Upper lobe of right lung (tissue), 1 donor: Measurements from ENCODE around the gene SRP9. TPM values are rescaled to one million over a fixed set of nuclear protein-coding genes. Genes with fewer than 3 reads are reported as not detected.

Experiments
- ATAC-seq: fragments of 200-7000 bp; cut with Tn5 transposase; one replicate; pipeline ENCODE4 v1.9.1; 2020; ENCODE audit warnings: mild to moderate bottlenecking, moderate library complexity
- DNase-seq: peaks from one replicate; pipeline ENCODE4 v3.0.0-alpha.2; 2020
- H3K27ac ChIP-seq: fragments of 200-600 bp; one replicate; pipeline ENCODE4 v1.8.0; 2022
- H3K27me3 ChIP-seq: fragments of 200-600 bp; one replicate; pipeline ENCODE4 v1.8.0; 2022; ENCODE audit warnings: mild to moderate bottlenecking
- H3K36me3 ChIP-seq: fragments of 200-600 bp; one replicate; pipeline ENCODE4 v1.8.0; 2022
- H3K4me1 ChIP-seq: fragments of 200-600 bp; one replicate; pipeline ENCODE4 v1.8.0; 2022
- H3K4me3 ChIP-seq: fragments of 200-600 bp; one replicate; pipeline ENCODE4 v1.8.0; 2022; ENCODE audit warnings: mild to moderate bottlenecking
- H3K9me3 ChIP-seq: fragments of 200-600 bp; one replicate; pipeline ENCODE4 v1.8.0; 2022
- CTCF ChIP-seq: fragments of 200-600 bp; IDR thresholded peaks from one replicate; pipeline ENCODE4 v1.8.0; 2022; ENCODE audit warnings: antibody characterized with exemption
- intact Hi-C: fragments of 100-400 bp; cut with DNase I; formaldehyde crosslinking; loops from one replicate; pipeline ENCODE4 v1.11.0; 2022
- total RNA-seq: library from RNA; stranded (reverse); fragmentation: NEBNext Ultra II Directional; extraction: Animal tissue kit (Norgen Biotek cat#: 25700); gene quantifications from one replicate; pipeline ENCODE4 v1.2.1, GENCODE V29; 2021
- donor health status: DM: no; HTN: yes; CAD: no; lungs with severe emphysema.

SRP9 gene
- total RNA-seq, 1 donor from 2014 or later, result 157 TPM

GRCh38 chr1:225771661-225772322, 5.8 kb upstream of the SRP9 start:
- H3K4me1 ChIP-seq, result peaks cover 43% of the 10 kb centered on the region
- no peaks in the 10 kb centered on the region for H3K9me3 ChIP-seq
- intact Hi-C loops, result loop anchor here (10.0 kb wide), 1 partner anchor 217 kb away; no protein-coding TSS in a partner anchor
- no peak for ATAC-seq
- no peaks in the 10 kb centered on the region for H3K27me3 ChIP-seq
- no peak overlapping the region for H3K4me3 ChIP-seq
- TF ChIP-seq CTCF, result no peak
- DNase-seq, result no peak
- H3K27ac ChIP-seq, result peak overlapping the region; percentile 8
- no peaks in the 10 kb centered on the region for H3K36me3 ChIP-seq

GRCh38 chr1:225772323-225772768, 5.3 kb upstream of the SRP9 start:
- DNase-seq (peak; percentile 86), ATAC-seq (peak; percentile 97)
- peaks cover 40% of the 10 kb centered on the region for H3K4me1 ChIP-seq
- H3K9me3 ChIP-seq, result no peaks in the 10 kb centered on the region
- no peaks in the 10 kb centered on the region for H3K36me3 ChIP-seq
- no peak overlapping the region for H3K4me3 ChIP-seq
- intact Hi-C loops, result loop anchor here (10.0 kb wide), 1 partner anchor 218 kb away; no protein-coding TSS in a partner anchor
- TF ChIP-seq CTCF, result peak; percentile 83
- H3K27me3 ChIP-seq, result no peaks in the 10 kb centered on the region
- peak overlapping the region; percentile 33 for H3K27ac ChIP-seq

- Histone ChIP-seq H3K36me3 (no peaks in the 10 kb centered on the region), H3K27me3 (no peaks in the 10 kb centered on the region), H3K27ac (peak overlapping the region; percentile 33), H3K4me1 (peaks cover 39% of the 10 kb centered on the region), H3K4me3 (no peak overlapping the region), H3K9me3 (no peaks in the 10 kb centered on the region)
- DNase-seq (no peak), ATAC-seq (no peak)
- TF ChIP-seq CTCF, result no peak
- intact Hi-C loops, result loop anchor here (10.0 kb wide), 1 partner anchor 218 kb away; no protein-coding TSS in a partner anchor
Observed at GRCh38 chr1:225772848-225773247, 4.8 kb upstream of the SRP9 start.

- DNase-seq, result no peak
- no peak for TF ChIP-seq CTCF
Observed at GRCh38 chr1:225774281-225775147, 3.1 kb upstream of the SRP9 start.

GRCh38 chr1:225776294-225776693, 1.3 kb upstream of the SRP9 start:
- peaks cover 44% of the 10 kb centered on the region for H3K4me1 ChIP-seq
- H3K27me3 ChIP-seq, result no peaks in the 10 kb centered on the region
- no peak for TF ChIP-seq CTCF
- H3K27ac ChIP-seq, result no peak overlapping the region
- H3K9me3 ChIP-seq, result no peaks in the 10 kb centered on the region
- intact Hi-C loops, result loop anchor here (10.0 kb wide), 1 partner anchor 221 kb away; no protein-coding TSS in a partner anchor
- no peak overlapping the region for H3K4me3 ChIP-seq
- ATAC-seq (no peak), DNase-seq (no peak)
- peaks cover 9% of the 10 kb centered on the region for H3K36me3 ChIP-seq

More at GRCh38 chr1:225774281-225775147, 3.1 kb upstream of the SRP9 start:
- Histone ChIP-seq H3K9me3 (no peaks in the 10 kb centered on the region), H3K4me3 (no peak overlapping the region), H3K27me3 (no peaks in the 10 kb centered on the region), H3K27ac (no peak overlapping the region), H3K4me1 (peaks cover 34% of the 10 kb centered on the region), H3K36me3 (peaks cover under 1% of the 10 kb centered on the region)
- intact Hi-C loops, result loop anchor here (10.0 kb wide), 1 partner anchor 220 kb away; no protein-coding TSS in a partner anchor
- ATAC-seq, result no peak
